Progenitor cell of endocrine pancreas (in vitro differentiated cells): ENCODE measurements around the gene TBCD. TPM values are rescaled to one million over a fixed set of nuclear protein-coding genes. Genes with fewer than 3 reads are reported as not detected.

Experiments
- DNase-seq: peaks from one replicate; pipeline ENCODE4 v3.0.0; 2021; ENCODE audit warnings: low spot score; ENCODE audit not compliant: unreplicated experiment
- H3K27ac Mint-ChIP-seq: 2 replicates; pipeline ENCODE4 v1.8.0; 2021; ENCODE audit warnings: mild to moderate bottlenecking, moderate library complexity, mixed read lengths
- H3K27me3 Mint-ChIP-seq: 2 replicates; pipeline ENCODE4 v1.8.0; 2021; ENCODE audit warnings: mixed read lengths
- H3K36me3 Mint-ChIP-seq: 2 replicates; pipeline ENCODE4 v1.8.0; 2022; ENCODE audit warnings: mixed read lengths; ENCODE audit not compliant: insufficient read depth
- H3K4me1 Mint-ChIP-seq: 2 replicates; pipeline ENCODE4 v1.8.0; 2021; ENCODE audit warnings: low read depth, mixed read lengths
- H3K4me3 Mint-ChIP-seq: 2 replicates; pipeline ENCODE4 v1.8.0; 2021; ENCODE audit warnings: low read depth, mild to moderate bottlenecking, moderate library complexity, mixed read lengths
- H3K9me3 Mint-ChIP-seq: 2 replicates; pipeline ENCODE4 v1.8.0; 2021; ENCODE audit warnings: low read depth, mixed read lengths
- CTCF ChIP-seq: fragments of 200-600 bp; sonication (generic); IDR thresholded peaks from one replicate; pipeline ENCODE4 v1.5.0; 2021; ENCODE audit warnings: antibody characterized with exemption, mild to moderate bottlenecking; ENCODE audit not compliant: unreplicated experiment
- total RNA-seq: library from RNA; stranded (reverse); gene quantifications from 2 replicates; pipeline ENCODE4 v1.2.1, GENCODE V29; 2021

Gene TBCD
- total RNA-seq, 1 donor from 2014 or later: 95.6 TPM

- H3K27ac Mint-ChIP-seq: peak within 1 kb of the TSS; percentile 79
- peaks cover 6% of the 10 kb centered on the region for H3K9me3 Mint-ChIP-seq
- peak within 1 kb of the TSS; percentile 77 for H3K4me3 Mint-ChIP-seq
- peaks cover 6% of the 10 kb centered on the region for H3K4me1 Mint-ChIP-seq
- DNase-seq: peak; percentile 59
- peaks cover 21% of the 10 kb centered on the region for H3K36me3 Mint-ChIP-seq
- no peak for TF ChIP-seq CTCF
- no peaks in the 10 kb centered on the region for H3K27me3 Mint-ChIP-seq
Measured at GRCh38 chr17:82734987-82735866, 16.6 kb upstream of the TBCD start, which contains the start of gene FN3K. Gene FN3K, plus strand, starts transcription at chr17:82735615. Its CDS starts 22 bp downstream, at chr17:82735637.

GRCh38 chr17:82736511-82737185, 15.2 kb upstream of the TBCD start:
- no peak for TF ChIP-seq CTCF
- peaks cover 32% of the 10 kb centered on the region for H3K36me3 Mint-ChIP-seq
- no peaks in the 10 kb centered on the region for H3K27me3 Mint-ChIP-seq
- H3K4me3 Mint-ChIP-seq: peak overlapping the region; percentile 77
- H3K9me3 Mint-ChIP-seq: peaks cover 15% of the 10 kb centered on the region
- no peak for DNase-seq
- peaks cover 6% of the 10 kb centered on the region for H3K4me1 Mint-ChIP-seq
- H3K27ac Mint-ChIP-seq: peak overlapping the region; percentile 79

- Mint-ChIP-seq H3K9me3 (peaks cover 15% of the 10 kb centered on the region), H3K4me3 (no peak overlapping the region), H3K4me1 (peaks cover 6% of the 10 kb centered on the region), H3K36me3 (peaks cover 40% of the 10 kb centered on the region), H3K27me3 (no peaks in the 10 kb centered on the region), H3K27ac (no peak overlapping the region)
- no peak for DNase-seq
- TF ChIP-seq CTCF: no peak
Measured at GRCh38 chr17:82737967-82738877, 13.6 kb upstream of the TBCD start.

GRCh38 chr17:82740906-82741759, 10.7 kb upstream of the TBCD start:
- Mint-ChIP-seq H3K4me3 (no peak overlapping the region), H3K4me1 (peaks cover 2% of the 10 kb centered on the region), H3K27me3 (no peaks in the 10 kb centered on the region), H3K9me3 (peaks cover 26% of the 10 kb centered on the region), H3K36me3 (peaks cover 56% of the 10 kb centered on the region), H3K27ac (no peak overlapping the region)
- TF ChIP-seq CTCF: no peak
- no peak for DNase-seq
